ENCODE data around the gene REV1.

GRCh38 chr2:99495115-99495860 is 5.5 kb upstream of the REV1 start:
- TF ChIP-seq, protein P1, sequence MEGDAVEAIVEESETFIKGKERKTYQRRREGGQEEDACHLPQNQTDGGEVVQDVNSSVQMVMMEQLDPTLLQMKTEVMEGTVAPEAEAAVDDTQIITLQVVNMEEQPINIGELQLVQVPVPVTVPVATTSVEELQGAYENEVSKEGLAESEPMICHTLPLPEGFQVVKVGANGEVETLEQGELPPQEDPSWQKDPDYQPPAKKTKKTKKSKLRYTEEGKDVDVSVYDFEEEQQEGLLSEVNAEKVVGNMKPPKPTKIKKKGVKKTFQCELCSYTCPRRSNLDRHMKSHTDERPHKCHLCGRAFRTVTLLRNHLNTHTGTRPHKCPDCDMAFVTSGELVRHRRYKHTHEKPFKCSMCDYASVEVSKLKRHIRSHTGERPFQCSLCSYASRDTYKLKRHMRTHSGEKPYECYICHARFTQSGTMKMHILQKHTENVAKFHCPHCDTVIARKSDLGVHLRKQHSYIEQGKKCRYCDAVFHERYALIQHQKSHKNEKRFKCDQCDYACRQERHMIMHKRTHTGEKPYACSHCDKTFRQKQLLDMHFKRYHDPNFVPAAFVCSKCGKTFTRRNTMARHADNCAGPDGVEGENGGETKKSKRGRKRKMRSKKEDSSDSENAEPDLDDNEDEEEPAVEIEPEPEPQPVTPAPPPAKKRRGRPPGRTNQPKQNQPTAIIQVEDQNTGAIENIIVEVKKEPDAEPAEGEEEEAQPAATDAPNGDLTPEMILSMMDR (IDR thresholded peaks at IDR 0.05) = no peak
- no peak for TF ChIP-seq POLR2A (IDR thresholded peaks at IDR 0.05)
